GM13976 (cell line): ENCODE results near the gene TMUB2.

Experiments
- DNase-seq: peaks from one replicate; pipeline ENCODE4 v3.0.0; 2012; ENCODE audit warnings: low spot score
- CTCF ChIP-seq: IDR thresholded peaks from 2 replicates; pipeline ENCODE4 v1.5.1; 2012; ENCODE audit warnings: borderline replicate concordance, mild to moderate bottlenecking; ENCODE audit not compliant: insufficient read depth; ENCODE audit errors: extremely low read depth, missing control alignments, control extremely low read depth
- in situ Hi-C: fragments of 300-500 bp; cut with MboI; formaldehyde crosslinking; loops from one replicate; pipeline ENCODE4 v1.12.0; 2022; ENCODE audit warnings: low sequenced_read_pairs, mixed read lengths, inconsistent platforms; ENCODE audit not compliant: unreplicated experiment

Gene TMUB2

GRCh38 chr17:44149750-44150329 is 36.9 kb upstream of the TMUB2 start:
- in situ Hi-C loops, result loop anchor here (25.0 kb wide), 1 partner anchor 213 kb away; the partner anchor contains the start of gene PPY
- TF ChIP-seq CTCF, result no peak
- DNase-seq, result no peak

GRCh38 chr17:44152875-44153274 is 33.9 kb upstream of the TMUB2 start:
- DNase-seq, result no peak
- no peak for TF ChIP-seq CTCF
- in situ Hi-C loops, result loop anchor here (25.0 kb wide), 1 partner anchor 216 kb away; the partner anchor contains the start of gene PPY

GRCh38 chr17:44155488-44155887 is 31.3 kb upstream of the TMUB2 start:
- no peak for DNase-seq
- in situ Hi-C loops, result loop anchor here (25.0 kb wide), 1 partner anchor 218 kb away; the partner anchor contains the start of gene PPY

GRCh38 chr17:44159519-44160210 is 27.1 kb upstream of the TMUB2 start:
- DNase-seq, result no peak
- in situ Hi-C loops, result loop anchor here (25.0 kb wide), 1 partner anchor 222 kb away; the partner anchor contains the start of gene PPY
- TF ChIP-seq CTCF, result no peak

More at GRCh38 chr17:44155488-44155887, 31.3 kb upstream of the TMUB2 start:
- TF ChIP-seq CTCF, result no peak

- in situ Hi-C loops, result loop anchor here (25.0 kb wide), 1 partner anchor 227 kb away; the partner anchor contains the start of gene PPY
- no peak for TF ChIP-seq CTCF
- DNase-seq, result no peak
Observed at GRCh38 chr17:44164476-44164875, 22.3 kb upstream of the TMUB2 start.

- no peak for DNase-seq
- no peak for TF ChIP-seq CTCF
- in situ Hi-C loops, result loop anchor here (25.0 kb wide), 1 partner anchor 230 kb away; the partner anchor contains the start of gene PPY
Observed at GRCh38 chr17:44167181-44167861, 19.5 kb upstream of the TMUB2 start.
